HEK293 (cell line): Measurements from ENCODE around the gene CBFA2T2.

Experiments used
- CTCF ChIA-PET: fragments of 350-600 bp; formaldehyde crosslinking; extraction: SDS; loops from one replicate; lab custom pipeline; 2021; ENCODE audit warnings: antibody characterized with exemption; lab: Yijun Ruan, JAX
- POLR2A ChIA-PET: fragments of 300-600 bp; formaldehyde crosslinking; extraction: SDS; loops from one replicate; lab custom pipeline; 2020; ENCODE audit warnings: antibody characterized with exemption, inconsistent platforms; lab: Yijun Ruan, JAX
- H3K27ac ChIP-seq: fragments of 200-500 bp; sonication (Bioruptor generic); 2 replicates; pipeline ENCODE4 v1.5.1; 2014; ENCODE audit warnings: low read depth, low read length, control low read depth, inconsistent platforms; ENCODE audit errors: extremely low read depth
- H3K36me3 ChIP-seq, 2 experiments: fragments of 200-500 bp in 1 of 2; sonication (Bioruptor generic) in 1 of 2; 1 replicate in 1 of 2; 2 replicates in 1 of 2; pipeline ENCODE4 v1.5.1; 2014 to 2017; ENCODE audit warnings: inconsistent platforms in 2 of 2, low read length in 2 of 2; ENCODE audit not compliant: control insufficient read depth in 2 of 2, insufficient read depth in 1 of 2
- H3K4me1 ChIP-seq: fragments of 200-500 bp; sonication (Bioruptor generic); 2 replicates; pipeline ENCODE4 v1.5.1; 2014; ENCODE audit warnings: mild to moderate bottlenecking, low read length, inconsistent platforms; ENCODE audit not compliant: control insufficient read depth, insufficient read depth
- H3K4me3 ChIP-seq: 2 replicates; pipeline ENCODE4 v1.5.1; 2011; ENCODE audit warnings: low read depth, mild to moderate bottlenecking, control low read depth, low read length, moderate library complexity
- H3K9me3 ChIP-seq: fragments of 200-500 bp; sonication (Bioruptor generic); 2 replicates; pipeline ENCODE4 v1.5.1; 2014; ENCODE audit warnings: low read depth, low read length, inconsistent platforms; ENCODE audit not compliant: control insufficient read depth, insufficient read depth
- BCL11B ChIP-seq: fragments of 450-650 bp; formaldehyde crosslinking; IDR thresholded peaks from 2 replicates; pipeline ENCODE4 v1.5.1; 2016; ENCODE audit warnings: low read depth, missing biosample characterization, missing genetic modification characterization
- GLI2 ChIP-seq: fragments of 450-650 bp; formaldehyde crosslinking; IDR thresholded peaks from 2 replicates; pipeline ENCODE4; 2017; ENCODE audit warnings: missing biosample characterization, missing genetic modification characterization, low read depth, borderline replicate concordance
- KLF16 ChIP-seq: fragments of 450-650 bp; formaldehyde crosslinking; IDR thresholded peaks from 2 replicates; pipeline ENCODE4 v1.5.1; 2017; ENCODE audit warnings: missing biosample characterization, missing genetic modification characterization
- SP3 ChIP-seq: fragments of 450-650 bp; formaldehyde crosslinking; IDR thresholded peaks from 2 replicates; pipeline ENCODE4 v1.5.1; 2016; ENCODE audit warnings: missing biosample characterization, missing genetic modification characterization
- ZBTB21 ChIP-seq: fragments of 450-650 bp; formaldehyde crosslinking; IDR thresholded peaks from 2 replicates; pipeline ENCODE4 v1.5.1; 2017; ENCODE audit warnings: missing biosample characterization, missing genetic modification characterization
- ZEB2 ChIP-seq: fragments of 450-650 bp; formaldehyde crosslinking; IDR thresholded peaks from 2 replicates; pipeline ENCODE4 v1.5.1; 2016; ENCODE audit warnings: missing biosample characterization, missing genetic modification characterization
- ZFHX2 ChIP-seq: fragments of 450-650 bp; formaldehyde crosslinking; conservative IDR thresholded peaks from 2 replicates; pipeline ENCODE4 v1.5.1; 2016; ENCODE audit warnings: missing biosample characterization, missing genetic modification characterization
- ZFP69B ChIP-seq: fragments of 450-650 bp; formaldehyde crosslinking; IDR thresholded peaks from 2 replicates; pipeline ENCODE4 v1.5.1; 2016; ENCODE audit warnings: missing biosample characterization, missing genetic modification characterization
- ZNF112 ChIP-seq: fragments of 450-650 bp; formaldehyde crosslinking; IDR thresholded peaks from 2 replicates; pipeline ENCODE4 v1.5.0; 2017; ENCODE audit warnings: missing biosample characterization, missing genetic modification characterization
- ZNF146 ChIP-seq: fragments of 450-650 bp; formaldehyde crosslinking; IDR thresholded peaks from 2 replicates; pipeline ENCODE4 v1.5.1; 2016; ENCODE audit warnings: missing biosample characterization, missing genetic modification characterization
- ZNF202 ChIP-seq: fragments of 450-650 bp; formaldehyde crosslinking; IDR thresholded peaks from 2 replicates; pipeline ENCODE4 v1.5.1; 2016; ENCODE audit warnings: missing biosample characterization, missing genetic modification characterization, borderline replicate concordance
- ZNF248 ChIP-seq: fragments of 450-650 bp; formaldehyde crosslinking; IDR thresholded peaks from 2 replicates; pipeline ENCODE4 v1.5.1; 2017; ENCODE audit warnings: missing biosample characterization, missing genetic modification characterization
- ZNF292 ChIP-seq: fragments of 450-650 bp; formaldehyde crosslinking; IDR thresholded peaks from 2 replicates; pipeline ENCODE4 v1.5.1; 2016; ENCODE audit warnings: low read depth, missing biosample characterization, missing genetic modification characterization, borderline replicate concordance
- ZNF335 ChIP-seq: fragments of 450-650 bp; formaldehyde crosslinking; conservative IDR thresholded peaks from 2 replicates; pipeline ENCODE4 v1.5.1; 2016; ENCODE audit warnings: missing biosample characterization, missing genetic modification characterization
- ZNF585B ChIP-seq: fragments of 450-650 bp; formaldehyde crosslinking; IDR thresholded peaks from 2 replicates; pipeline ENCODE4 v1.5.1; 2016; ENCODE audit warnings: missing biosample characterization, missing genetic modification characterization
- ZNF596 ChIP-seq: fragments of 450-650 bp; IDR thresholded peaks from 2 replicates; pipeline ENCODE4 v1.5.0; 2018; ENCODE audit warnings: missing biosample characterization, mild to moderate bottlenecking, missing genetic modification characterization, moderate library complexity
- ZNF610 ChIP-seq: fragments of 450-650 bp; formaldehyde crosslinking; IDR thresholded peaks from 2 replicates; pipeline ENCODE4 v1.5.1; 2016; ENCODE audit warnings: missing biosample characterization, missing genetic modification characterization, borderline replicate concordance
- ZNF623 ChIP-seq: fragments of 450-650 bp; formaldehyde crosslinking; IDR thresholded peaks from 2 replicates; pipeline ENCODE4 v1.5.1; 2016; ENCODE audit warnings: missing biosample characterization, missing genetic modification characterization
- ZNF660 ChIP-seq: fragments of 450-650 bp; IDR thresholded peaks from 2 replicates; pipeline ENCODE4 v1.5.1; 2018; ENCODE audit warnings: missing biosample characterization, mild to moderate bottlenecking, missing genetic modification characterization
- ZNF664 ChIP-seq: fragments of 450-650 bp; formaldehyde crosslinking; IDR thresholded peaks from 2 replicates; pipeline ENCODE4 v1.5.1; 2016; ENCODE audit warnings: missing biosample characterization, missing genetic modification characterization
- ZNF776 ChIP-seq: fragments of 450-650 bp; formaldehyde crosslinking; IDR thresholded peaks from 2 replicates; pipeline ENCODE4 v1.5.0; 2017; ENCODE audit warnings: missing biosample characterization, missing genetic modification characterization, borderline replicate concordance
- ZNF837 ChIP-seq: fragments of 450-650 bp; formaldehyde crosslinking; IDR thresholded peaks from 2 replicates; pipeline ENCODE4 v1.5.1; 2016; ENCODE audit warnings: missing biosample characterization, missing genetic modification characterization
- TF ChIP-seq, protein P1 (sequence below): fragments of 450-650 bp; formaldehyde crosslinking; IDR thresholded peaks from 2 replicates; pipeline ENCODE4 v1.5.1; 2016; ENCODE audit warnings: missing biosample characterization, missing genetic modification characterization, borderline replicate concordance
- TF ChIP-seq, protein P2 (sequence below): IDR thresholded peaks from 2 replicates; pipeline ENCODE4 v1.6.1; 2011; ENCODE audit warnings: mild to moderate bottlenecking, low read depth, low read length, borderline replicate concordance
- TF ChIP-seq, protein P3 (sequence below): fragments of 450-650 bp; formaldehyde crosslinking; IDR thresholded peaks from 2 replicates; pipeline ENCODE4 v1.5.0; 2017; ENCODE audit warnings: missing biosample characterization, missing genetic modification characterization, borderline replicate concordance
- TF ChIP-seq, protein P4 (sequence below): fragments of 450-650 bp; formaldehyde crosslinking; IDR thresholded peaks from 2 replicates; pipeline ENCODE4 v1.5.1; 2016; ENCODE audit warnings: missing biosample characterization, missing genetic modification characterization

Gene CBFA2T2

DNA sequence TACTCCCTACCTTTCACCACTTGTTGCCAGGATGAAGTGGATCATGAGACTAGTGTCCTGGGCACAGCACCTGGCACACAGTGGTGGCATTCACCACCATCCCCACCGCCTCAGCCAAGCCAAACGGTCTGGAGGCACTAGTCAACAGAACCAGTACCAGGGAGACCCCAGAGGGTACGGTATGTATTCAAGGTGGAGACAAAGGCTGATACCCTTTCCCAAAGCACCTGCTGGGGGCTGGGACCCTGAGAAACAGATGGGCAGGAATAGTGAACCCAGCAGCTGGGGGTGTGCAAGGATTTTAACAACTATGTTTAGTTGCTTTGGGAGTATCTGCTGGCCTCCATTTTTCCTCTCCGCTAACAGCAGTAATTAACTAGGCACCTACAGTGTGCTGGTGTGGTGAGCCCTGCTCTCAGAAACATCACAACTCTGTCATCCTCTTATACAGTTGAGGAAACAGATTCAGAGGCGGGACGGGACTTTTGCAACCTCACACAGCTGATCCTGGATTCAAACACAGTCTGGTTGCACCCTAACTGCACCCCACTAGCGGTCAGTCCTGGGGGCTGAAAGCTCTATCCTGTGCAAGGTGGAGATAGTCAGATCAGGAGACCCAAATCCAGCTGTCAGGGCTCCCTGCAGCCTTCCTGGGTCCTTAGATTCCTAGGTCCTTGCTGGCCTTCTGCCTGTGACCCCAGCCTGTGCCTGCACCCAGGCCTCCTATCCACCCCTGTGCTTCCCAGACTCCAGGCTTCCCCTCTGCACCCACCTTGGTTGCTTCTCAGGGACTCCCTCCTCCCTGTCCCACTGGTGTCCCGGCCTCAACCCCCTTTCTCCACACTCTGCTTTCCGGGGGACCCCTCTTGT, 47.5 kb upstream of the CBFA2T2 start (continued):
- TF ChIP-seq, protein P1, sequence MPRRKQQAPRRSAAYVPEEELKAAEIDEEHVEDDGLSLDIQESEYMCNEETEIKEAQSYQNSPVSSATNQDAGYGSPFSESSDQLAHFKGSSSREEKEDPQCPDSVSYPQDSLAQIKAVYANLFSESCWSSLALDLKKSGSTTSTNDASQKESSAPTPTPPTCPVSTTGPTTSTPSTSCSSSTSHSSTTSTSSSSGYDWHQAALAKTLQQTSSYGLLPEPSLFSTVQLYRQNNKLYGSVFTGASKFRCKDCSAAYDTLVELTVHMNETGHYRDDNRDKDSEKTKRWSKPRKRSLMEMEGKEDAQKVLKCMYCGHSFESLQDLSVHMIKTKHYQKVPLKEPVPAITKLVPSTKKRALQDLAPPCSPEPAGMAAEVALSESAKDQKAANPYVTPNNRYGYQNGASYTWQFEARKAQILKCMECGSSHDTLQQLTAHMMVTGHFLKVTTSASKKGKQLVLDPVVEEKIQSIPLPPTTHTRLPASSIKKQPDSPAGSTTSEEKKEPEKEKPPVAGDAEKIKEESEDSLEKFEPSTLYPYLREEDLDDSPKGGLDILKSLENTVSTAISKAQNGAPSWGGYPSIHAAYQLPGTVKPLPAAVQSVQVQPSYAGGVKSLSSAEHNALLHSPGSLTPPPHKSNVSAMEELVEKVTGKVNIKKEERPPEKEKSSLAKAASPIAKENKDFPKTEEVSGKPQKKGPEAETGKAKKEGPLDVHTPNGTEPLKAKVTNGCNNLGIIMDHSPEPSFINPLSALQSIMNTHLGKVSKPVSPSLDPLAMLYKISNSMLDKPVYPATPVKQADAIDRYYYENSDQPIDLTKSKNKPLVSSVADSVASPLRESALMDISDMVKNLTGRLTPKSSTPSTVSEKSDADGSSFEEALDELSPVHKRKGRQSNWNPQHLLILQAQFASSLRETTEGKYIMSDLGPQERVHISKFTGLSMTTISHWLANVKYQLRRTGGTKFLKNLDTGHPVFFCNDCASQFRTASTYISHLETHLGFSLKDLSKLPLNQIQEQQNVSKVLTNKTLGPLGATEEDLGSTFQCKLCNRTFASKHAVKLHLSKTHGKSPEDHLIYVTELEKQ (tag by site-specific recombination), result no peak
- TF ChIP-seq ZNF776 (tag by site-specific recombination), result no peak
- peak; percentile 92 for TF ChIP-seq ZNF335 (tag by site-specific recombination)
- TF ChIP-seq ZNF202, result no peak
- no peak for TF ChIP-seq ZEB2 (tag by site-specific recombination)
- TF ChIP-seq ZNF623 (tag by site-specific recombination), result no peak
- no peak for TF ChIP-seq ZNF596 (tag by site-specific recombination)

DNA sequence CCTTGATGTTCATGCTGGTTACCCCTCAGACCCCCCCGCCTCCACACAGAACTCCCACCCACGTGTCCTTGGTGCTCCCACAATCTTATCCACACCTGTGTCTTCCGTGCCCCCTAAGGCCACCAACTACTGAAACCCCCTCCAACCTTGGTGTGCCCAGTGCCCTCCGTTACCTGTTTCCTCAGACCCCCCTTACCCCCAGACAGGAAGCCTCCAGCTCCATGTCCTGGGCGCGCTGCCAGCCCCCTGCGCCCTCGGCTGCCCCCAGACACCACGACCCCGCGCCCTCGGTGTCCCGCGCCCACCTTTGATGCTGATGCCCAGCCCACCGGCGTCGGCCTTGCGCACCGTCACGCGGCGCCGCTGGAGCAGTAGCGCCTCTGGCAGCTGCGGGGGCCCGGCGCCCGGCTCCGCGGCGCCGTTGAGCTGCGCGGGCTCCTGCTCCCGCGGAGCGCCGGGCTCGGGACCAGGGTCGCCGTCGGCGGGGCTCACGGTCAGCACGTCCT, 46.8 kb upstream of the CBFA2T2 start:
- no peaks in the 10 kb centered on the region for H3K9me3 ChIP-seq
- no peaks in the 10 kb centered on the region; the same call in 1 of the 2 replicates for H3K4me1 ChIP-seq
- H3K27ac ChIP-seq, result peak overlapping the region; percentile 66; the same call in 1 of the 2 replicates
- POLR2A ChIA-PET, result interaction anchor here (0.6 to 1.5 kb wide), 5 partner anchors 11 to 220 kb away, joined by 3 to 12 read pairs (median 5); partner anchors contain the start of genes C20orf144, CBFA2T2 and CDK5RAP1
- H3K4me3 ChIP-seq, result peak overlapping the region; percentile 56
- CTCF ChIA-PET, result no interaction called here
- peaks cover 0 to 6% of the 10 kb centered on the region in 2 experiments; a peak in 2 of 3 replicates for H3K36me3 ChIP-seq
- TF ChIP-seq ZFP69B (tag by site-specific recombination) (no peak), ZFHX2 (tag by site-specific recombination) (peak; percentile 78), ZNF837 (tag by site-specific recombination) (no peak), ZNF248 (tag by site-specific recombination) (no peak), ZNF664 (no peak), KLF16 (tag by site-specific recombination) (no peak), ZNF292 (no peak), SP3 (no peak), GLI2 (tag by site-specific recombination) (no peak), ZNF202 (no peak), BCL11B (tag by site-specific recombination) (no peak), ZNF610 (tag by site-specific recombination) (no peak), ZNF585B (tag by site-specific recombination) (no peak), ZNF660 (no peak), ZNF146 (no peak), ZNF596 (tag by site-specific recombination) (no peak), ZBTB21 (tag by site-specific recombination) (no peak), ZNF112 (tag by site-specific recombination) (no peak)
- TF ChIP-seq, protein P2, sequence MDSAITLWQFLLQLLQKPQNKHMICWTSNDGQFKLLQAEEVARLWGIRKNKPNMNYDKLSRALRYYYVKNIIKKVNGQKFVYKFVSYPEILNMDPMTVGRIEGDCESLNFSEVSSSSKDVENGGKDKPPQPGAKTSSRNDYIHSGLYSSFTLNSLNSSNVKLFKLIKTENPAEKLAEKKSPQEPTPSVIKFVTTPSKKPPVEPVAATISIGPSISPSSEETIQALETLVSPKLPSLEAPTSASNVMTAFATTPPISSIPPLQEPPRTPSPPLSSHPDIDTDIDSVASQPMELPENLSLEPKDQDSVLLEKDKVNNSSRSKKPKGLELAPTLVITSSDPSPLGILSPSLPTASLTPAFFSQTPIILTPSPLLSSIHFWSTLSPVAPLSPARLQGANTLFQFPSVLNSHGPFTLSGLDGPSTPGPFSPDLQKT, result no peak
- TF ChIP-seq, protein P3, sequence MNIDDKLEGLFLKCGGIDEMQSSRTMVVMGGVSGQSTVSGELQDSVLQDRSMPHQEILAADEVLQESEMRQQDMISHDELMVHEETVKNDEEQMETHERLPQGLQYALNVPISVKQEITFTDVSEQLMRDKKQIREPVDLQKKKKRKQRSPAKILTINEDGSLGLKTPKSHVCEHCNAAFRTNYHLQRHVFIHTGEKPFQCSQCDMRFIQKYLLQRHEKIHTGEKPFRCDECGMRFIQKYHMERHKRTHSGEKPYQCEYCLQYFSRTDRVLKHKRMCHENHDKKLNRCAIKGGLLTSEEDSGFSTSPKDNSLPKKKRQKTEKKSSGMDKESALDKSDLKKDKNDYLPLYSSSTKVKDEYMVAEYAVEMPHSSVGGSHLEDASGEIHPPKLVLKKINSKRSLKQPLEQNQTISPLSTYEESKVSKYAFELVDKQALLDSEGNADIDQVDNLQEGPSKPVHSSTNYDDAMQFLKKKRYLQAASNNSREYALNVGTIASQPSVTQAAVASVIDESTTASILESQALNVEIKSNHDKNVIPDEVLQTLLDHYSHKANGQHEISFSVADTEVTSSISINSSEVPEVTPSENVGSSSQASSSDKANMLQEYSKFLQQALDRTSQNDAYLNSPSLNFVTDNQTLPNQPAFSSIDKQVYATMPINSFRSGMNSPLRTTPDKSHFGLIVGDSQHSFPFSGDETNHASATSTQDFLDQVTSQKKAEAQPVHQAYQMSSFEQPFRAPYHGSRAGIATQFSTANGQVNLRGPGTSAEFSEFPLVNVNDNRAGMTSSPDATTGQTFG (tag by site-specific recombination), result no peak
- TF ChIP-seq, protein P4, sequence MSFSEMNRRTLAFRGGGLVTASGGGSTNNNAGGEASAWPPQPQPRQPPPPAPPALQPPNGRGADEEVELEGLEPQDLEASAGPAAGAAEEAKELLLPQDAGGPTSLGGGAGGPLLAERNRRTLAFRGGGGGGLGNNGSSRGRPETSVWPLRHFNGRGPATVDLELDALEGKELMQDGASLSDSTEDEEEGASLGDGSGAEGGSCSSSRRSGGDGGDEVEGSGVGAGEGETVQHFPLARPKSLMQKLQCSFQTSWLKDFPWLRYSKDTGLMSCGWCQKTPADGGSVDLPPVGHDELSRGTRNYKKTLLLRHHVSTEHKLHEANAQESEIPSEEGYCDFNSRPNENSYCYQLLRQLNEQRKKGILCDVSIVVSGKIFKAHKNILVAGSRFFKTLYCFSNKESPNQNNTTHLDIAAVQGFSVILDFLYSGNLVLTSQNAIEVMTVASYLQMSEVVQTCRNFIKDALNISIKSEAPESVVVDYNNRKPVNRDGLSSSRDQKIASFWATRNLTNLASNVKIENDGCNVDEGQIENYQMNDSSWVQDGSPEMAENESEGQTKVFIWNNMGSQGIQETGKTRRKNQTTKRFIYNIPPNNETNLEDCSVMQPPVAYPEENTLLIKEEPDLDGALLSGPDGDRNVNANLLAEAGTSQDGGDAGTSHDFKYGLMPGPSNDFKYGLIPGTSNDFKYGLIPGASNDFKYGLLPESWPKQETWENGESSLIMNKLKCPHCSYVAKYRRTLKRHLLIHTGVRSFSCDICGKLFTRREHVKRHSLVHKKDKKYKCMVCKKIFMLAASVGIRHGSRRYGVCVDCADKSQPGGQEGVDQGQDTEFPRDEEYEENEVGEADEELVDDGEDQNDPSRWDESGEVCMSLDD (tag by site-specific recombination), result peak; percentile 49; the same call in 1 of the 2 replicates
